WTC11 (cell line): ENCODE data around the gene RUNX2.

Experiments
- FOXJ3 ChIP-seq: sonication (generic); formaldehyde crosslinking; IDR thresholded peaks from 2 replicates; pipeline ENCODE4 v1.9.0; 2021; ENCODE audit warnings: missing genetic modification reagents, mild to moderate bottlenecking, borderline replicate concordance
- GTF2I ChIP-seq: fragments of 250-450 bp; sonication (Bioruptor Pico); conservative IDR thresholded peaks from 2 replicates; pipeline ENCODE4 v1.4.0; 2021; ENCODE audit warnings: mild to moderate bottlenecking
- SMAD4 ChIP-seq: sonication (generic); formaldehyde crosslinking; IDR thresholded peaks from 2 replicates; pipeline ENCODE4 v1.8.0; 2022; ENCODE audit warnings: mild to moderate bottlenecking, missing genetic modification reagents

DNA sequence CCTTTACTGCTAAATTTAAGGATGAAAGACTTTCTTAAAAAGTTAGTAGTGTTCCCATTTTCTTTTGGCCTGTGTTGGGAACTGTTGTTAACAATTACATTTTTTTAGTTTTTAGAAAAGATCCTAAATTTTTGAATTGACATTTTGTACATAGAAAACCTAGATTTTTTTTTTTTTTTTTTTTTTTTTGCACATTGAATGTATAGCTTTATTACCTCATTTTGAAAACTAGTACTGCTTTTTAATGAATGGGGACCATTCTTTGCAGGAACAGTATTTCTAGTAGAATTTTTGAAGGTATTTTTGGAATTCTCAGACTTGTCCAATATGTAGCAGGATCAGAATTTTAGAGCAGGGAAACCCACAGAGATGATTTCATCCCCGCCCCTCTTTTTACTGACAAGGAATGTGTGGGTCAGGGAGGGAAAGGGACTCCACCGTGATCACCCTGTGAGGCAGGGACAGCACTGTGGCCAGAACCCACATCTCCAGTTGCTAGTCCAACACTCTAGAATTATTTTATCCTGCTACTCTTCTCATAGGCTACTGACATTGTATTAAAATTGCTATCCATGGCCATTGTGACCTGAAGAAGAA lies 204.0 kb downstream of the RUNX2 start:
- TF ChIP-seq GTF2I (no peak), SMAD4 (CRISPR knock-in tag) (no peak), FOXJ3 (CRISPR knock-in tag) (no peak)
